Testis (tissue), 2 donors: ENCODE data around the gene HSPA12A.

Experiments
- CTCF ChIP-seq, 3 experiments: fragments of 450-650 bp in 2 of 3; fragments of 200-600 bp in 1 of 3; sonication (generic) in 1 of 3; IDR thresholded peaks; one replicate each; pipeline ENCODE4 v1.5.1; 2016 to 2019; ENCODE audit warnings: antibody characterized with exemption in 3 of 3, mild to moderate bottlenecking in 2 of 3, moderate library complexity in 1 of 3
- POLR2A ChIP-seq: fragments of 450-650 bp; IDR thresholded peaks from one replicate; pipeline ENCODE4 v1.6.1; 2017; ENCODE audit warnings: antibody characterized with exemption, mild to moderate bottlenecking, moderate library complexity

DNA sequence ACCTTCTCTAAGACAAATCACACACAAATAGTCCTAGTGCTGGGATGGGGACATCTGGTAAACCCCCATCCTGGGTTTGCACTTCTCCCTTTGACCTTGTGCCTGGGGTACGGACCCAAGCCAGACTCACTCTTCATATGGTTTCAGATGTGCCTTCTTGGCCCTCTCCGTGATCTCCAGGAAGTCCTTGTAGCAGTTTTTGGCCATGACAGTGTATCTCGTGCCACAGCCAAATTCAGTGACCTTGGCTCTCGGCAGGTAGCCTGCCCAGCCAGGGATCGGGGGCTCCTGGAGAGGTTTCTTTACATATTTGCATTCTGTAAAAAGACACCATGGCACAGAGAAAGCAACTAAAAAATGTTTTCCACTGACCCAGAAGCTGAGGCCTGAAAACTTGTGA lies 77.7 kb downstream of the HSPA12A start:
- TF ChIP-seq CTCF (IDR thresholded peaks at IDR 0.05) = no peak
- TF ChIP-seq POLR2A = no peak
